Nephron (organoid): Measurements from ENCODE around the gene ZNF253.
"Not testable (repeated sequence)": the region's sequence is repeated elsewhere in the genome, so short reads cannot be mapped to it uniquely, and the experiment has no call there.

ENCODE experiments used
- H3K27ac Mint-ChIP-seq, 3 experiments: 2 replicates each; pipeline ENCODE4 v1.8.0; 2020; ENCODE audit warnings: mixed read lengths in 3 of 3, mild to moderate bottlenecking in 2 of 3, moderate library complexity in 1 of 3
- H3K27me3 Mint-ChIP-seq: 2 replicates; pipeline ENCODE4 v1.8.0; 2021; ENCODE audit warnings: low read depth, mild to moderate bottlenecking, moderate library complexity, mixed read lengths
- H3K36me3 Mint-ChIP-seq: 2 replicates; pipeline ENCODE4 v1.8.0; 2020; ENCODE audit warnings: low read depth, mixed read lengths
- H3K4me1 Mint-ChIP-seq: 2 replicates; pipeline ENCODE4 v1.8.0; 2020; ENCODE audit warnings: mixed read lengths
- H3K4me3 Mint-ChIP-seq, 3 experiments: 2 replicates each; pipeline ENCODE4 v1.8.0; 2020; ENCODE audit warnings: mild to moderate bottlenecking in 3 of 3, mixed read lengths in 3 of 3, moderate library complexity in 2 of 3
- H3K9me3 Mint-ChIP-seq: 2 replicates; pipeline ENCODE4 v1.8.0; 2020; ENCODE audit warnings: mixed read lengths
- TF ChIP-seq, protein P1 (sequence below), 3 experiments: fragments of 200-600 bp; sonication (generic); IDR thresholded peaks; one replicate each; pipeline ENCODE4 v1.5.0; 2021; ENCODE audit warnings: antibody characterized with exemption in 3 of 3; ENCODE audit not compliant: unreplicated experiment in 3 of 3

ZNF253 gene

DNA sequence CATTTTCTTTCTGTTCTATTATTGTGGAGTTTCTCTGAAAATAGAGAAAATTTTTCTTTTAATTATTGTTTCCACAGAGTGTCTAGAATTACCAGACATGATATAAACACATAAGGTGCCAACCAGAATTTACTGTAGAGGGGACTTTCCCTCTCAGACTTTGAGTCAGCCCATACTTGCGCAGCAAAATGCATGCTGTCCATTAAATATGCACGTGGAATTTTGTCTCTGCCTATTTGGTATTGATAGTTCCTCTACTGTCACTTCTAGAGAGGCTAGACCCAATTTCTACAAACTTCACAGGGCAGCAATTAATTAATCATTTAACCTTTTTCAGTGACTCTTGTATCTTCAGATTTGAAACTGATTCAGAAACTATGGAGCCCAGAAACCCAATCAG lies 44.0 kb downstream of the ZNF253 start:
- Mint-ChIP-seq H3K27ac (no peak overlapping the region), H3K4me3 (no peak overlapping the region), H3K9me3 (peaks cover 78% of the 10 kb centered on the region), H3K4me1 (no peaks in the 10 kb centered on the region), H3K27me3 (peaks cover 5% of the 10 kb centered on the region), H3K36me3 (peaks cover 98% of the 10 kb centered on the region)
- TF ChIP-seq, protein P1, sequence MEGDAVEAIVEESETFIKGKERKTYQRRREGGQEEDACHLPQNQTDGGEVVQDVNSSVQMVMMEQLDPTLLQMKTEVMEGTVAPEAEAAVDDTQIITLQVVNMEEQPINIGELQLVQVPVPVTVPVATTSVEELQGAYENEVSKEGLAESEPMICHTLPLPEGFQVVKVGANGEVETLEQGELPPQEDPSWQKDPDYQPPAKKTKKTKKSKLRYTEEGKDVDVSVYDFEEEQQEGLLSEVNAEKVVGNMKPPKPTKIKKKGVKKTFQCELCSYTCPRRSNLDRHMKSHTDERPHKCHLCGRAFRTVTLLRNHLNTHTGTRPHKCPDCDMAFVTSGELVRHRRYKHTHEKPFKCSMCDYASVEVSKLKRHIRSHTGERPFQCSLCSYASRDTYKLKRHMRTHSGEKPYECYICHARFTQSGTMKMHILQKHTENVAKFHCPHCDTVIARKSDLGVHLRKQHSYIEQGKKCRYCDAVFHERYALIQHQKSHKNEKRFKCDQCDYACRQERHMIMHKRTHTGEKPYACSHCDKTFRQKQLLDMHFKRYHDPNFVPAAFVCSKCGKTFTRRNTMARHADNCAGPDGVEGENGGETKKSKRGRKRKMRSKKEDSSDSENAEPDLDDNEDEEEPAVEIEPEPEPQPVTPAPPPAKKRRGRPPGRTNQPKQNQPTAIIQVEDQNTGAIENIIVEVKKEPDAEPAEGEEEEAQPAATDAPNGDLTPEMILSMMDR (IDR thresholded peaks at IDR 0.05; ENCODE audit: unreplicated experiment in 3 of 3) = no peak

DNA sequence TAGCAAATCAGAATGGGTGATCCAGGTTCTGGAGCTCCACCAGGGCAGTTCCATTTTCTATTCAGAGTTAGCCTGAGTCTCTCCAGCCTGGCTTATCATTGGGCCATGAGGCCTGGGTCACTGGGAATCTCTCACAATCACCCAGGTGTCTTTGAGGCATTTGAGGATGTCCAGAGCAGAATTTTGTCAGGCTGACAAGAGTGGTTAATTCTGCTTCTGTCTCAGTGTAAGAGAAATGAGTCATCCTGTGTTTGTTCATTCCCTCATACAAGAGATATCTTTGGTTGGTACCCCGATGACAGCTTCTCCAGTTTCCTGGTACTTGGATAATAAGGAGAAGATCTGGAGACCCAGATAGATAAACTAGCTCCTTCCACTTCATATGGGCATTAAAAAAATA lies 45.5 kb downstream of the ZNF253 start:
- TF ChIP-seq, protein P1 (IDR thresholded peaks at IDR 0.05; ENCODE audit: unreplicated experiment in 3 of 3) = no peak
- no peaks in the 10 kb centered on the region for H3K4me1 Mint-ChIP-seq
- peaks cover 69% of the 10 kb centered on the region for H3K9me3 Mint-ChIP-seq
- no peak overlapping the region for H3K27ac Mint-ChIP-seq
- H3K27me3 Mint-ChIP-seq = no peaks in the 10 kb centered on the region
- no peak overlapping the region for H3K4me3 Mint-ChIP-seq
- peaks cover 98% of the 10 kb centered on the region for H3K36me3 Mint-ChIP-seq

DNA sequence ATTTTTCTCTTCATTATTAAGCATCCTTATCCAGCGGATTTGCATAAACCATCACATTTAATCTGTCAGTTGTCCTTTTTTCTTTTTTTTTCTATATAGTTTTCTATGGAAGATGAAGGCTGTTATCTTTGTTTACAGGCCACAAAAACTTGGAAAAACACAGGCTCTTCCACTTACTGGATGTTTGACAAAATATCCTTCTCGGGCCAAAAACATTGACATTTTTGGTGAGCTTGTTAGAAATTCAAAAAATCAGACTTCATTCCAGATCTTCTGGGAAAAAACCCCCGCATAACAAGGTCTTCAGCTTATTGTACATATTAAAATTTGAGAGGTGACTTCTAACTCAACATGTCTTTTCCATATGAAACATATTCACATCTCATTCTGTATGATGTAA lies 48.9 kb downstream of the ZNF253 start:
- Mint-ChIP-seq H3K4me3 (no peak overlapping the region), H3K4me1 (no peaks in the 10 kb centered on the region), H3K27me3 (no peaks in the 10 kb centered on the region), H3K36me3 (peaks cover 98% of the 10 kb centered on the region), H3K27ac (no peak overlapping the region), H3K9me3 (peaks cover 70% of the 10 kb centered on the region)
- TF ChIP-seq, protein P1 (IDR thresholded peaks at IDR 0.05; ENCODE audit: unreplicated experiment in 3 of 3) = no peak

DNA sequence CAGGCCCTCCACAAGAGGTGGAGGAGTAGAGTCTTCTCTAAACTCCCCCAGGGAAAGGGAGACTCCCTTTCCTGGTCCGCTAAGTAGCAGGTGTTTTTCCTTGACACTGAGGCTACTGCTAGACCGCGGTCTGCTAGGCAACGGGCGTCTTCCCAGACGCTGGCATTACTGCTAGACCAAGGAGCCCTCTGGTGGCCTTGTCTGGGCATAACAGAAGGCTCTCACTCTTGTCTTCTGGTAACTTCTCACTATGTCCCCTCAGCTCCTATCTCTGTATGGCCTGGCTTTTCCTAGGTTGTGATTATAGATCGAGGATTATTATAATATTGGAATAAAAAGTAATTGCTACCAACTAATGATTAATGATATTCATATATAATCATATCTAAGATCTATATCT lies 64.7 kb downstream of the ZNF253 start:
- H3K27ac Mint-ChIP-seq, H3K4me1 Mint-ChIP-seq, H3K4me3 Mint-ChIP-seq, H3K27me3 Mint-ChIP-seq: not testable (repeated sequence)
- Mint-ChIP-seq H3K36me3 (peaks cover 94% of the 10 kb centered on the region), H3K9me3 (peaks cover 66% of the 10 kb centered on the region)

DNA sequence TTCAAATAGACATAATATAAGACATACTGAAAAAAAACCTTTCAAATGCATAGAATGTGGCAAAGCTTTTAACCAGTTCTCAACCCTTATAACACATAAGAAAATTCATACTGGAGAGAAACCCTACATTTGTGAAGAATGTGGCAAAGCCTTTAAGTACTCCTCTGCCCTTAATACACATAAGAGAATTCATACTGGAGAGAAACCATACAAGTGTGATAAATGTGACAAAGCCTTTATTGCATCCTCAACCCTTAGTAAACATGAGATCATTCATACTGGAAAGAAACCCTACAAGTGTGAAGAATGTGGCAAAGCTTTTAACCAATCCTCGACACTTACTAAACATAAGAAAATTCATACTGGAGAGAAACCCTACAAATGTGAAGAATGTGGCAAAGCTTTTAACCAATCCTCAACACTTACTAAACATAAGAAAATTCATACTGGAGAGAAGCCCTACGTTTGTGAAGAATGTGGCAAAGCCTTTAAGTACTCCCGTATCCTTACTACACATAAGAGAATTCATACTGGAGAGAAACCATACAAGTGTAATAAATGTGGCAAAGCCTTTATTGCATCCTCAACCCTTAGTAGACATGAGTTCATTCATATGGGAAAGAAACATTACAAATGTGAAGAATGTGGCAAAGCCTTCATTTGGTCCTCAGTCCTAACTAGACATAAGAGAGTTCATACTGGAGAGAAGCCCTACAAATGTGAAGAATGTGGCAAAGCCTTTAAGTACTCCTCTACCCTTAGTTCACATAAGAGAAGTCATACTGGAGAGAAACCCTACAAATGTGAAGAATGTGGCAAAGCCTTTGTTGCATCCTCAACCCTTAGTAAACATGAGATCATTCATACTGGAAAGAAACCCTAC lies 68.0 kb downstream of the ZNF253 start:
- peaks cover 75% of the 10 kb centered on the region for H3K36me3 Mint-ChIP-seq
- not testable (repeated sequence) for H3K27ac Mint-ChIP-seq, H3K4me1 Mint-ChIP-seq, H3K27me3 Mint-ChIP-seq, H3K4me3 Mint-ChIP-seq
- peaks cover 65% of the 10 kb centered on the region for H3K9me3 Mint-ChIP-seq

DNA sequence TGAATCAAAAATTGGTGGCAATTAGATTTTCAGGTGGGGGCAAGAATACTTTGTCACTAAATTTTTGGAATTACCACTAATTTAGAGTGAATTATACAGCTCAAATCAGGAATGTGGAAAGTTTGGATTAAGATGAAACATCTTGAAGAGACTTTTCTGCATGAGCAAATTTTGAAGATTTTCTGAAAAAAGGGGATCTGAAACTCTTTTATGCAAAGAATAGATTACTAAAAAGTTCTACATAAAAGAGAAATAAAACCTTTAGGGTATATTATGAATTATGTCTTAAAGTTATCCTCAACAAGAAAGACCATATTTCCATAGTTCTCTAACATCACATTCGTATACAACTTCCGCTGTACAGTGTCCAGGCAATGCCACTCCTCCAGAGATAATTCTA lies 71.7 kb downstream of the ZNF253 start:
- H3K27ac Mint-ChIP-seq = no peak overlapping the region
- H3K4me3 Mint-ChIP-seq = no peak overlapping the region
- no peaks in the 10 kb centered on the region for H3K4me1 Mint-ChIP-seq
- H3K9me3 Mint-ChIP-seq = peaks cover 61% of the 10 kb centered on the region
- H3K27me3 Mint-ChIP-seq = no peaks in the 10 kb centered on the region
- TF ChIP-seq, protein P1 (IDR thresholded peaks at IDR 0.05; ENCODE audit: unreplicated experiment in 3 of 3) = no peak
- H3K36me3 Mint-ChIP-seq = peaks cover 45% of the 10 kb centered on the region

DNA sequence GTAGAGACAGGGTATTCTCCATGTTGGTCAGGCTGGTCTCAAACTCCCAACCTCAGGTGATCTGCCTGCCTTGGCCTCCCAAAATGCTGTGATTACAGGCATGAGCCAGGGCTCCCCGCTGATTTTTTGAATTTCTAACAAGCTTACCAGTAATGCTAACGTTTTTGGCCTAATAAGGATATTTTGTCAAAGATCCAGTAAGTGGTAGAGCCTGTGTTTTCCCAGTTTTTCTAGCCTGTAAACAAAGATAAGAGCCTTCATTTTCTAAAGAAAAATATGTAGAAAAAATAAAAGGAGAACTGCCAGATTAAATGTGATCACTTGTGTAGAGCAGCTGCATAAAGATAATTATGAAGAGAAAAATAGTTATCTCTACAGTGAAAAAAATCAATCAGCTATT lies 72.8 kb downstream of the ZNF253 start:
- Mint-ChIP-seq H3K27ac (no peak overlapping the region), H3K4me1 (no peaks in the 10 kb centered on the region), H3K4me3 (no peak overlapping the region), H3K27me3 (no peaks in the 10 kb centered on the region), H3K9me3 (peaks cover 53% of the 10 kb centered on the region), H3K36me3 (peaks cover 34% of the 10 kb centered on the region)
- TF ChIP-seq, protein P1 (IDR thresholded peaks at IDR 0.05; ENCODE audit: unreplicated experiment in 3 of 3) = no peak
